GM18951 (cell line): Measurements from ENCODE around the gene IZUMO1.
"Not testable (repeated sequence)": the region's sequence is repeated elsewhere in the genome, so short reads cannot be mapped to it uniquely, and the experiment has no call there.

Experiments
- POLR2A ChIP-seq: IDR thresholded peaks from 4 replicates; pipeline ENCODE4 v1.6.1; 2011; ENCODE audit warnings: mild to moderate bottlenecking; ENCODE audit not compliant: insufficient read length, insufficient read depth; ENCODE audit errors: extremely low read depth
- in situ Hi-C: fragments of 300-500 bp; cut with MboI; formaldehyde crosslinking; loops from one replicate; pipeline ENCODE4 v1.12.0; 2022; ENCODE audit warnings: low sequenced_read_pairs, mixed read lengths, inconsistent platforms; ENCODE audit not compliant: unreplicated experiment

IZUMO1 gene

GRCh38 chr19:48719263-48720171 is 27.2 kb downstream of the IZUMO1 start, which contains the start of gene MAMSTR:
TSS of gene MAMSTR (minus strand) at chr19:48719725. CDS start at chr19:48719031, 694 bp downstream.
- TF ChIP-seq POLR2A = no peak

GRCh38 chr19:48718711-48719231 is 27.9 kb downstream of the IZUMO1 start:
- no peak for TF ChIP-seq POLR2A
- in situ Hi-C loops = no loop called here

More at GRCh38 chr19:48719263-48720171, 27.2 kb downstream of the IZUMO1 start, which contains the start of gene MAMSTR:
- in situ Hi-C loops = no loop called here

DNA sequence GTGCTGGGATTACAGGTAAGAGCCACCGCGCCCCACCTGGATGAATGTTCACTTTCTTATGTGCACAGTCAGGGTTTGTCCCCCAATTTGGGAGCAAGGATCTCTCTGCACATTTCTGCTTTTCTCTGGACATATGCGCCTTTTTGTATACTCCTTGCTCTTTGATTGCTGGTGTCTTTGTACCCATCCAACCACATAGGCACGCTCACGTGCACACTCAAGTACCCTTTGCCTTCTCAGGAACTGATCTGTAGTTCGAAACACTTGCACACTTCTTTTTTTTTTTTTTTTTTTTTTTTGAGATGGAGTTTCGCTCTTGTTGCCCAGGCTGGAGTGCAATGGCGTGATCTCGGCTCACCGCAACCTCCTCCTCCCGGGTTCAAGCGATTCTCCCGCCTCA is 28.6 kb downstream of the IZUMO1 start:
- in situ Hi-C loops = not testable (repeated sequence)

DNA sequence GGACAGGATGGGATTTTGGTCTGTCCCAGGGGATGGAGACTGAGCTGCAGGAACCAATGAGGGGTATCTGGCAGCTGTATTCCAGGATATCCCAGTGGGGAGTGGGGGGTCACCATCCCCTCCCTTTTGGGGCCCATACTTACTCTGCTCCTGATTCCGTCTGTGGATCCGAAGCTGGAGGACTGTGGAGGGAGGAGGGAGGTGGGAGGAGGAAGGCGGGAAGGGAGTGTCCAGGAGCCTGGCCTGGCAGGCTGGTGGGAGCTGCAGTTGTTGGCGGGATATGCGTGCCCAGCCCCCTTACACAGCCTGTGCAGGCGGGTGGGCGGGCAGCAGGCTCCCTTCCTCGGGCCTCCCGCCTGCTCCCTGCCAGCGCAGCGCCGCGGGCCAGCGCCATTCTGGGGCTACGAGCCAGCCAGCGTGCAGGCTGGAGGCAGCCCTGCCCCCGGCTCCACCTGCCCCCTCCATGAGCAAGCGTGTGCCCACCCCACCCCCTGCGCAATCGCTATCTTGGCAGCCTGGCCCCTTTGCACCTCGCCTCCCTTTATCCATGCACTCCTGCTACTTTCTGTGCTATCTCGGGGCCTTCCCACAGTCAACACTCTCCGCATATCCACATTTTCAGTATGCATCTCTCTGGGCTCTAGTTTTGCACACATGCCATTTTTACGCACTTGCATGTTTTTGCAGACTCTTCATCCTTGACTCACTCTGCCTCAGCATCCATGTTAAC is 30.0 kb downstream of the IZUMO1 start:
- in situ Hi-C loops = no loop called here
- no peak for TF ChIP-seq POLR2A

- in situ Hi-C loops = no loop called here
- TF ChIP-seq POLR2A = no peak
Measured at GRCh38 chr19:48715681-48716171, 31.0 kb downstream of the IZUMO1 start.

GRCh38 chr19:48714759-48715675 is 31.7 kb downstream of the IZUMO1 start:
- TF ChIP-seq POLR2A = no peak
- in situ Hi-C loops = no loop called here

DNA sequence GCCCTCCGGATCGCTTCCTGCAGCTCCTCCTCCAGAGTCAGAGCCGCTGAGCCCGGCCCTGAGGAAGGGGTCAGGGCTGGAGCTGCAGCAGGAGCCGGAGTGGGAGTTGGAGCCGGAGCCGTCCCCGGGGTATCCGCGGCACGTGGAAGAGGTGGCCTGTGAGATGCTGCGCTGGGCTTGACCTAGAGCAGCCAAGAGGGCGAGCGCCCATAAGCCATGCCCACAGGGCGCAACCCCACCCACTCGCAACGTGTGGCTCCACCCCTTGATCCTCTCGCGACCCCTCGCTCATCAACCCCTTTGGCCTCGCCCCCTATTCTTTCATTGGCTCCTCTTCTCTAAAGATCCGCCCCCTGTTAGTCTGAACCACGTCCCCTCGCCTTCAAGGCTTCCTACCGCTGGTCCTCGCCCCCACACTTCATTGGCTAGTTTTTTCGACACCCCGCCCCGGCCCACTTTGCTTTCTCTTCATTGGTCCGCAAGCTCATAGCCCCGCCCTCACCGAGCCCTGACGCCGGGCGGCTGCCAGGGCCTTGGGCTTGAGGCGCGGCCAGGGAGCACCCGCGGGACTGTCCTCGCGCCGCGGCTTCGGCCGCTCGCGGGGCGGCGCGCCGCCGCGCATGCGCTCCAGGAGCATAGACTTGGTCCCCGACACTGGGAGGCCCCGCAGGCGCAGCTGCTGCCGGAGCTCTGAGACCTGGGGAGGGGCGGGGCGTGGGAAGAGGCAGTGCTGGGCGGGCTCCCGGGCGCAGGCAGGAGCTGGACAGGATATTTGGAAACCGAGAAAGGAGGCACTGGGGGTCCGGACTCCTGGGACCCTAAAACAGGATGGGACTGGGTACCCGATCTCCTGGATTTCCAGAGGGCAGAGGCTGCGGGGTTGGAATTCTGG is 32.6 kb downstream of the IZUMO1 start:
- in situ Hi-C loops = no loop called here
- peak; percentile 53 for TF ChIP-seq POLR2A

- in situ Hi-C loops = no loop called here
- no peak for TF ChIP-seq POLR2A
Measured at GRCh38 chr19:48713041-48713863, 33.5 kb downstream of the IZUMO1 start.

DNA sequence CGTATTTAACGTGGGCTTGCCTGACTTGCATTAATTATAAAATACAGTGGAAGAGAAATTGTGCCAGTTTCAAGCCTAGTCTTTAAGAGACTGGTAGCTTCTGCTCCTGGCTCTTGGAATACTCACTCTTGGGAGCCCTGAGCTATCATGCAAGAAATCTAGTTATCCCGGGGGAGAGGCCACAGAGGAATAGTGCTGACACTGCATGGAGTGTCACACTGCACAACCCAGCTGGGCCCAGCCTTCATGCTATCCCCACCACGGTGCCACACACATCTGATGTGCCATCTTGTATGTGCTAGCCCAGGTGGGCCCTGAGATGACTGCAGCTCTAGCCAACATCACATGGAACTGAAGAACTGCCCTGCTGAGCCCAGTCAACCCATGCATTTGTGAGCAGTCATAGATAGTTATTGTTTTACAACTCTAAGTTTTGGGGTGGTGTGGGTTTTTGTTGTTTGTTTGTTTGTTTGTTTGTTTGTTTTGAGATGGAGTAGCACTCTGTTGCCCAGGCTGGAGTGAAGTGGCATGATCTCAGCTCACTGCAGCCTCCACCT is 35.5 kb downstream of the IZUMO1 start:
- no peak for TF ChIP-seq POLR2A
- in situ Hi-C loops = no loop called here

DNA sequence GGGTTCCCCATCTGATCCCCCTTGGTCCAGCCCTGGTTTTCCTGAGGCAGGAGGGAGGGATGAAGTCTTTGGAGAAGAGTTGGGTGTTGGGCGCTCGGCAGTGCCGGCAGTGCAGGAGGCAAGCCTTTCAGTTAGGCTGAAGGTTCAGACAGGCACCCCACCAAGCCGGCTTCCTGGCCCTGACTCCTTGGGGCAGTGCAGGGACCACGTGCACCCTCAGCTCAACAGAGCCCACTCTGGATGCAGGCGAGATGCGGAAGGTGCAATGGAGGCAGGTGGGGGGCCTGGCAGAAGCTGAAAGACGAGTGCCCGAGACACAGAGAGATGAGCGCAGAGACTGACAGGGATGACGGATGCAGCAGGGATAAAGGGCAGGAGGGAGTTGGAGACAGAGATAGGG is 38.2 kb downstream of the IZUMO1 start:
- in situ Hi-C loops = no loop called here

GRCh38 chr19:48705431-48705830 is 41.3 kb downstream of the IZUMO1 start:
- TF ChIP-seq POLR2A = no peak
- in situ Hi-C loops = no loop called here

More for the DNA sequence above, 38.2 kb downstream of the IZUMO1 start:
- no peak for TF ChIP-seq POLR2A

DNA sequence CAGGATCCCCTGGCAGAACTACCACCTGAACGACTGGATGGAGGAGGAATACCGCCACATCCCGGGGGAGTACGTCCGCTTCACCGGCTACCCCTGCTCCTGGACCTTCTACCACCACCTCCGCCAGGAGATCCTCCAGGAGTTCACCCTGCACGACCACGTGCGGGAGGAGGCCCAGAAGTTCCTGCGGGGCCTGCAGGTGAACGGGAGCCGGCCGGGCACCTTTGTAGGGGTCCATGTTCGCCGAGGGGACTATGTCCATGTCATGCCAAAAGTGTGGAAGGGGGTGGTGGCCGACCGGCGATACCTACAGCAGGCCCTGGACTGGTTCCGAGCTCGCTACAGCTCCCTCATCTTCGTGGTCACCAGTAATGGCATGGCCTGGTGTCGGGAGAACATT is 43.4 kb downstream of the IZUMO1 start:
- no peak for TF ChIP-seq POLR2A
- in situ Hi-C loops = no loop called here
